Progenitor cell of endocrine pancreas (in vitro differentiated cells): ENCODE results near the gene TCERG1L. TPM values are rescaled to one million over a fixed set of nuclear protein-coding genes. Genes with fewer than 3 reads are reported as not detected.
A peak's percentile ranks its signal among the peaks of the same experiment; 100 is the strongest.

Source experiments
- DNase-seq: peaks from one replicate; pipeline ENCODE4 v3.0.0; 2021; ENCODE audit warnings: low spot score; ENCODE audit not compliant: unreplicated experiment
- H3K27ac Mint-ChIP-seq: 2 replicates; pipeline ENCODE4 v1.8.0; 2021; ENCODE audit warnings: mild to moderate bottlenecking, moderate library complexity, mixed read lengths
- H3K27me3 Mint-ChIP-seq: 2 replicates; pipeline ENCODE4 v1.8.0; 2021; ENCODE audit warnings: mixed read lengths
- H3K36me3 Mint-ChIP-seq: 2 replicates; pipeline ENCODE4 v1.8.0; 2022; ENCODE audit warnings: mixed read lengths; ENCODE audit not compliant: insufficient read depth
- H3K4me1 Mint-ChIP-seq: 2 replicates; pipeline ENCODE4 v1.8.0; 2021; ENCODE audit warnings: low read depth, mixed read lengths
- H3K4me3 Mint-ChIP-seq: 2 replicates; pipeline ENCODE4 v1.8.0; 2021; ENCODE audit warnings: low read depth, mild to moderate bottlenecking, moderate library complexity, mixed read lengths
- H3K9me3 Mint-ChIP-seq: 2 replicates; pipeline ENCODE4 v1.8.0; 2021; ENCODE audit warnings: low read depth, mixed read lengths
- total RNA-seq: library from RNA; stranded (reverse); gene quantifications from 2 replicates; pipeline ENCODE4 v1.2.1, GENCODE V29; 2021
- TF ChIP-seq, protein P1 (sequence below): fragments of 200-600 bp; sonication (generic); IDR thresholded peaks from one replicate; pipeline ENCODE4 v1.5.0; 2021; ENCODE audit warnings: antibody characterized with exemption, mild to moderate bottlenecking; ENCODE audit not compliant: unreplicated experiment

The TCERG1L gene
- total RNA-seq, 1 donor from 2014 or later: 0.53 TPM

GRCh38 chr10:131198843-131199242 is 112.7 kb downstream of the TCERG1L start:
- TF ChIP-seq, protein P1, sequence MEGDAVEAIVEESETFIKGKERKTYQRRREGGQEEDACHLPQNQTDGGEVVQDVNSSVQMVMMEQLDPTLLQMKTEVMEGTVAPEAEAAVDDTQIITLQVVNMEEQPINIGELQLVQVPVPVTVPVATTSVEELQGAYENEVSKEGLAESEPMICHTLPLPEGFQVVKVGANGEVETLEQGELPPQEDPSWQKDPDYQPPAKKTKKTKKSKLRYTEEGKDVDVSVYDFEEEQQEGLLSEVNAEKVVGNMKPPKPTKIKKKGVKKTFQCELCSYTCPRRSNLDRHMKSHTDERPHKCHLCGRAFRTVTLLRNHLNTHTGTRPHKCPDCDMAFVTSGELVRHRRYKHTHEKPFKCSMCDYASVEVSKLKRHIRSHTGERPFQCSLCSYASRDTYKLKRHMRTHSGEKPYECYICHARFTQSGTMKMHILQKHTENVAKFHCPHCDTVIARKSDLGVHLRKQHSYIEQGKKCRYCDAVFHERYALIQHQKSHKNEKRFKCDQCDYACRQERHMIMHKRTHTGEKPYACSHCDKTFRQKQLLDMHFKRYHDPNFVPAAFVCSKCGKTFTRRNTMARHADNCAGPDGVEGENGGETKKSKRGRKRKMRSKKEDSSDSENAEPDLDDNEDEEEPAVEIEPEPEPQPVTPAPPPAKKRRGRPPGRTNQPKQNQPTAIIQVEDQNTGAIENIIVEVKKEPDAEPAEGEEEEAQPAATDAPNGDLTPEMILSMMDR: no peak
- no peak for DNase-seq
- Mint-ChIP-seq H3K27me3 (peaks cover 13% of the 10 kb centered on the region), H3K4me1 (no peaks in the 10 kb centered on the region), H3K4me3 (no peak overlapping the region), H3K27ac (no peak overlapping the region), H3K36me3 (no peaks in the 10 kb centered on the region), H3K9me3 (no peaks in the 10 kb centered on the region)

GRCh38 chr10:131198401-131198800 is 113.1 kb downstream of the TCERG1L start:
- TF ChIP-seq, protein P1: no peak
- Mint-ChIP-seq H3K36me3 (no peaks in the 10 kb centered on the region), H3K27me3 (peaks cover 13% of the 10 kb centered on the region), H3K27ac (no peak overlapping the region), H3K4me3 (no peak overlapping the region), H3K9me3 (no peaks in the 10 kb centered on the region), H3K4me1 (no peaks in the 10 kb centered on the region)
- peak; percentile 4 for DNase-seq

- Mint-ChIP-seq H3K9me3 (no peaks in the 10 kb centered on the region), H3K27ac (no peak overlapping the region), H3K36me3 (no peaks in the 10 kb centered on the region), H3K4me3 (no peak overlapping the region), H3K4me1 (no peaks in the 10 kb centered on the region), H3K27me3 (peaks cover 13% of the 10 kb centered on the region)
- TF ChIP-seq, protein P1: no peak
- DNase-seq: peak; percentile 1
Observed at GRCh38 chr10:131196176-131196885, 115.2 kb downstream of the TCERG1L start.

GRCh38 chr10:131195558-131196159 is 115.9 kb downstream of the TCERG1L start:
- Mint-ChIP-seq H3K27me3 (peaks cover 13% of the 10 kb centered on the region), H3K4me3 (no peak overlapping the region), H3K9me3 (no peaks in the 10 kb centered on the region), H3K36me3 (no peaks in the 10 kb centered on the region), H3K27ac (no peak overlapping the region), H3K4me1 (no peaks in the 10 kb centered on the region)
- TF ChIP-seq, protein P1: no peak
- peak; percentile 8 for DNase-seq

DNA sequence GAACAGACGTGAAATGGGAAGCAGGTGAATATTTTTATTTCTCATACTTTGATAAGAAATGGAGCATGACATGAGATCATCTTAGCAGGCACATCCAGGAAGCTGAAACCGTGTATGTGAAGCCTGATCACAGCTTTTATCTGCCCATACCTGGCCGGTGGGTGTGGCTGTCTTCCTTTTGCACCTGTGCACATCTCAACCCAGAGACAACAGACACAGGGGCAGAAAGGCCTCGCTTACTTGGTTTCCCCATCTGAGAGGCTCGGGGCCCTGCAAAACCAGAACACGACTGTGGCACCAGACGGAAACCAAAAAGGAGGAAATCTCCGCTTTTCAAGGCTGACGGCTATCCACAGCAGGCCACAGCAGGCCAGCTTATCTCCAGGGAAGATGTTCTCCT is 116.4 kb downstream of the TCERG1L start:
- Mint-ChIP-seq H3K36me3 (no peaks in the 10 kb centered on the region), H3K27ac (no peak overlapping the region), H3K4me1 (no peaks in the 10 kb centered on the region), H3K4me3 (no peak overlapping the region), H3K9me3 (no peaks in the 10 kb centered on the region), H3K27me3 (peaks cover 13% of the 10 kb centered on the region)
- DNase-seq: peak; percentile 3
- TF ChIP-seq, protein P1: no peak
